Keratinocyte (primary cell): Measurements from ENCODE around the gene ACVR1.

ENCODE experiments used
- EZH2 ChIP-seq: IDR thresholded peaks from one replicate; pipeline ENCODE4 v1.6.1; 2012; ENCODE audit warnings: inconsistent platforms, mild to moderate bottlenecking, low read length, moderate library complexity
- TF ChIP-seq, protein P1 (sequence below), 3 experiments: IDR thresholded peaks in 1 of 3; conservative IDR thresholded peaks in 1 of 3; optimal IDR thresholded peaks in 1 of 3; 2 replicates in 2 of 3; 3 replicates in 1 of 3; pipeline versions ENCODE3 to v1.5.1; 2011; ENCODE audit warnings: low read length in 3 of 3, mild to moderate bottlenecking in 3 of 3, moderate library complexity in 2 of 3, control low read depth in 1 of 3, inconsistent platforms in 1 of 3; ENCODE audit not compliant: insufficient read depth in 2 of 3; ENCODE audit errors: extremely low read depth in 1 of 3

DNA sequence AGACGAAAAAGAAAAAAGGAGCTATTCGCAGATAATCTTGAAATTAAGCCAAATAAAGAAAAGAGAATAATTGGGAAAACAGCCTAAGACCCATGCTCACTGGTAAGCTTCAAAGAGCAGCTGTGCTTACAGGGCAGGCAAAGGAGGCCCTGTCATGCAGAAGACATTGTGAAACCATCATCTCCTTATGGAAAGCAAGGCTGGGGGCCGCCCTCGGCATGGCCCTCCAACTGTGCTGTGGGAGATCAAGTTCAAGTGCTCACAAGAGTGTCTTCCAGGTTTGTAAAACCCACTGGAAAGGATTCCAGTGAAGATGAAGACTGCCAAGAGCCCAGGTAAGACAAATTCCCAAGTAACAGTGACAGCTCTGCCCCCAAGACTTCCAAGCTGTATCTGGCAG is 32.2 kb downstream of the ACVR1 start:
- TF ChIP-seq, protein P1, sequence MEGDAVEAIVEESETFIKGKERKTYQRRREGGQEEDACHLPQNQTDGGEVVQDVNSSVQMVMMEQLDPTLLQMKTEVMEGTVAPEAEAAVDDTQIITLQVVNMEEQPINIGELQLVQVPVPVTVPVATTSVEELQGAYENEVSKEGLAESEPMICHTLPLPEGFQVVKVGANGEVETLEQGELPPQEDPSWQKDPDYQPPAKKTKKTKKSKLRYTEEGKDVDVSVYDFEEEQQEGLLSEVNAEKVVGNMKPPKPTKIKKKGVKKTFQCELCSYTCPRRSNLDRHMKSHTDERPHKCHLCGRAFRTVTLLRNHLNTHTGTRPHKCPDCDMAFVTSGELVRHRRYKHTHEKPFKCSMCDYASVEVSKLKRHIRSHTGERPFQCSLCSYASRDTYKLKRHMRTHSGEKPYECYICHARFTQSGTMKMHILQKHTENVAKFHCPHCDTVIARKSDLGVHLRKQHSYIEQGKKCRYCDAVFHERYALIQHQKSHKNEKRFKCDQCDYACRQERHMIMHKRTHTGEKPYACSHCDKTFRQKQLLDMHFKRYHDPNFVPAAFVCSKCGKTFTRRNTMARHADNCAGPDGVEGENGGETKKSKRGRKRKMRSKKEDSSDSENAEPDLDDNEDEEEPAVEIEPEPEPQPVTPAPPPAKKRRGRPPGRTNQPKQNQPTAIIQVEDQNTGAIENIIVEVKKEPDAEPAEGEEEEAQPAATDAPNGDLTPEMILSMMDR (optimal IDR thresholded peaks at IDR 0.05 in 1 of 3, IDR thresholded peaks at IDR 0.05 in 1 of 3, conservative IDR thresholded peaks at IDR 0.05 in 1 of 3; ENCODE audit: extremely low read depth in 1 of 3, insufficient read depth in 2 of 3, low read length in 3 of 3) = no peak
- no peak for TF ChIP-seq EZH2
